MG63 (cell line): Measurements from ENCODE around the gene CTPS2. TPM values are rescaled to one million over a fixed set of nuclear protein-coding genes. Genes with fewer than 3 reads are reported as not detected.
A peak's percentile ranks its signal among the peaks of the same experiment; 100 is the strongest.

Experiments used
- DNase-seq: peaks from one replicate; pipeline ENCODE4 v3.0.0-alpha.2; 2020
- H3K27me3 ChIP-seq: fragments of 250-450 bp; sonication (Bioruptor Pico); 2 replicates; pipeline ENCODE4 v1.5.1; 2020; ENCODE audit warnings: mild to moderate bottlenecking, moderate library complexity
- H3K36me3 ChIP-seq: fragments of 250-450 bp; sonication (Bioruptor Pico); 2 replicates; pipeline ENCODE4 v1.5.1; 2020; ENCODE audit warnings: mild to moderate bottlenecking, moderate library complexity
- H3K4me3 ChIP-seq: fragments of 250-450 bp; sonication (Bioruptor Pico); 2 replicates; pipeline ENCODE4 v1.5.1; 2020; ENCODE audit warnings: mild to moderate bottlenecking, moderate library complexity
- H3K9me3 ChIP-seq: fragments of 250-450 bp; sonication (Bioruptor Pico); 2 replicates; pipeline ENCODE4 v1.5.1; 2020; ENCODE audit warnings: mild to moderate bottlenecking, moderate library complexity
- total RNA-seq: library from RNA; depleted of rRNA; stranded (reverse); fragments of >200 nt; shearing (Covaris generic); gene quantifications from 2 replicates; pipeline ENCODE4 v1.2.3, GENCODE V29; 2014; ENCODE audit warnings: low replicate concordance; rRNA removed

Gene CTPS2
- total RNA-seq, 1 experiment from 2014 or later, result 13.2 TPM

DNA sequence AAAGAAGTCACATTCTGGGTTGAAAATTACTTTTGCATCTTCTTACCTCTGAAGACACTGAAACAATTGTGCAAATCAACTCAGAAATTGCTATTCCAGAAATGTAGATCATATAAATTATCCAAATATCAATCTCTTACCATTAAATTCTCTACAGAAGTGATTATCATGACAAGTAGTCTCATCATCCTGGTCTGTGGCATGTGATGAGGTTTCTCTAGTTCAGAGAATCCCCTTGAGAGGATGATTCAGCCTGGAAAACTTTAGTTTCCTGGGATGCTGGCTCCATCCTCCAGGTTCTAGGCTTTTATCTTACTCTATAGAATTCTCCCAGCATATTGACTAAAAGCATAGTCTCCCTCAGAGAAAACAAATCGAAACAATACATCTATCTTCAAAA lies 138.7 kb downstream of the CTPS2 start:
- Histone ChIP-seq H3K27me3 (no peaks in the 10 kb centered on the region), H3K4me3 (no peak overlapping the region), H3K36me3 (no peaks in the 10 kb centered on the region), H3K9me3 (no peaks in the 10 kb centered on the region)
- peak; percentile 4 for DNase-seq

DNA sequence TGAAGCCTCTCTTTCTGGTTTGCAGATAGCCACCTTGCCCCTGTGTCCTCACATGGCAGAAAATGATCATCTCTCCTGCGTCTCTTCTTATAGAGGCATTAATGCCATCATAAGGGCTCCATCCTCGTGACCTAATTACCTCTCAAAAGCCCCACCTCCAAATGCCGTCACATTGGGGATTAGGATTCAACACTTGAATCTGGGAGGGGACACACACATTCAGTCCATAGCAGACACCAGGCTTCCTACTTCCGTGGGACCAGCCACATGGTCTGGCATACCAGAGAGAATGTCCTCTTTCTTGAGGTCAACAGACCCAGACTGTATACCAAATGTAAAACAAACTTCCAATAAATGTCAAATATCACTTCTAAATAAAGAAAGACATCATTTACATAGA lies 144.8 kb downstream of the CTPS2 start:
- H3K4me3 ChIP-seq, result no peak overlapping the region
- no peak for DNase-seq
- H3K36me3 ChIP-seq, result no peaks in the 10 kb centered on the region

DNA sequence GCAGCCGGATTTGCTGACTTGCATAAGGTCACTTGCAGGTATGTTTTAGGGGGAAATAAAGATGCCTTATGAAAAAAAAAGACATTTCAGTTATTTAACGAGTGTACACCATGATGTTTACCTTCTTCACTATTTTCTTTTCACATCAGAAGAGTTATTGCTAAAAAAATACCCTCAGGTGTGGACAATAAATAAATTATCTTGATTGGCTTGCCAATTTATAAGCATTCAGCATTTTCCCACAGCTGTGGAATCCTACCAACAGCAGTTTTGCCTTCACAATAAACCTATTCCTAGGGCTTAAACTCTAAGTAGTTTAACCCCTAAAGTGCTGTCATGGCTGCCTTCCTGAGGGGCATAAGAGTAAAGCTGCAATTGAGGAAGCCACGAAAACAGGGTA lies 145.9 kb downstream of the CTPS2 start:
- Histone ChIP-seq H3K36me3 (no peaks in the 10 kb centered on the region), H3K4me3 (no peak overlapping the region), H3K9me3 (no peaks in the 10 kb centered on the region), H3K27me3 (no peaks in the 10 kb centered on the region)
- no peak for DNase-seq

More for the DNA sequence above, 144.8 kb downstream of the CTPS2 start:
- Histone ChIP-seq H3K27me3 (no peaks in the 10 kb centered on the region), H3K9me3 (no peaks in the 10 kb centered on the region)

DNA sequence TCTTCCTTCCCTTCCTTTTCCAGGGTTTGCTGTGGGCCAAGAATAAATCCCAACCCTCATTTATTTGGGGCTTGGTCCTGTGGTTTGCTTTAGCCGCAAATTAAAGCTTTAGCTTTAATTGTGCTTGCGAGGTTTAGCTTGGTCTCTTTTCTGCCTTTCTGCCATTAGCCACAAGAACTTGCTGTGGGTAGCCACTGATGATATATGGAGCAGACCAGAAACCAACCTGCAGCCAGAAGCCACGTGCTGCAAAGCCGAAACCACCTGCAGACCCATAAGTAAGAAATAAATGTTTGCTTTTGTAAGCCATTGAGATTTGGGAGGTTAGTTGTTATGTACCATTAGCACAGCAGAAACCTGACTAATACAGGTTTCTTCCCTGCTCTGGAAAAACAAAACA lies 152.3 kb downstream of the CTPS2 start:
- Histone ChIP-seq H3K4me3 (no peak overlapping the region), H3K36me3 (no peaks in the 10 kb centered on the region), H3K27me3 (no peaks in the 10 kb centered on the region), H3K9me3 (no peaks in the 10 kb centered on the region)
- no peak for DNase-seq

DNA sequence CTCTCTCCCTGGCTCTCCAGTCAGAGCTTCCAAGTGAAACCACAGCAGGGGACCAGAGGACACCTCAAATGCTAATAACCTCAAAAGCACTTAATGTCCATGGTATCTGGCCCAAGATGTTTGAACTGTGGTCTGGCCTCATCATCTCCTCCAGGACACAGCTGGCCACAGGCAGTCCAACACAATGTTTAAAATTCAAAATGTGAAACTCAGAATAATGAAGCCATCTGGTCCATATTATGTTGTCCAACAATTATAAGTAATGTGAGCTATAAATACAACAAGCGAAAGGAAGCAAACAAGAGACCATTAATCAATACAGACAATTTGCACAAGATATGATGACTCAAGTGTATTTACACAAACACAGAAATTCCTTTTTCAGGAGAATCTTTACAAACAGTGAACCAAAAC lies 153.3 kb downstream of the CTPS2 start:
- DNase-seq, result no peak
- H3K27me3 ChIP-seq, result no peaks in the 10 kb centered on the region
- no peaks in the 10 kb centered on the region for H3K36me3 ChIP-seq
- H3K9me3 ChIP-seq, result no peaks in the 10 kb centered on the region
- no peak overlapping the region for H3K4me3 ChIP-seq

DNA sequence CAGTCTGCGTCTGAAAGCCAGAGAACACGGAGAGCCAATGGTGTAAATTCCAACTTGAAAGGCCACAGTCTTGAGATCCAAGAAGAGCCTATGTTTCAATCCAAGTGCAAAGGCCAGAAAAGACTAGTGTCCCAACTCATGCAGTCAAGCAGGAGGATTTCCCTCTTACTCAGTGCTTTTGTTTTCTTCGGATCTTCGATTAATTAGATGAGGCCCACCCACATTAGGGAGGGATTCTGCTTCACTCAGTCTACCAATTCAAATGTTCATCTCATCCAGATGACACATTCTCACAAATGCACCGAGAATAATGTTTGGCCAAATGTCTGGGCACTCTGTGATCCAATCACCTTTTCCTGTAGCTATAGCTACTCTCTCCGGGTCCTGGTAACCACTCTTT lies 154.0 kb downstream of the CTPS2 start:
- no peaks in the 10 kb centered on the region for H3K9me3 ChIP-seq
- no peak overlapping the region for H3K4me3 ChIP-seq
- no peaks in the 10 kb centered on the region for H3K27me3 ChIP-seq
- no peaks in the 10 kb centered on the region for H3K36me3 ChIP-seq
- DNase-seq, result no peak

DNA sequence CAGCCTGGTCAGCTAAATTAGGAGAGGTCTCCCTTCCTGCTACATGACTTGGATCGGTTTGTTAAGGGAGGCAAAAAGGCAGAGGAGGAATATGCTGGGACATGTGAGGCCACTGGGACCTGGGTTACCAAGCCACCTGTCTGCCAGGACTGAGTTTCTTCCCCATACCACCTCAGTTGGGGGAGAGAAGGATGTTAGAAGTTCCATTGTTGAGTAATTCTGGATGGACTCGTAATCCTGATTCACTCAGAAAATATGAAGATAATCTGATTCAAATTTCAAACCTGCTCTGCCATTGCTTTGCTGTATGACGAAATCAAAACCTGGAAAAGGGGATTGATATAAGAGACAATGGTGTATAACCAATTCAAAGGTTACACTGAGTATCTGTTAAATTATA lies 159.9 kb downstream of the CTPS2 start:
- H3K36me3 ChIP-seq, result no peaks in the 10 kb centered on the region
- H3K9me3 ChIP-seq, result no peaks in the 10 kb centered on the region
- no peak for DNase-seq
- H3K4me3 ChIP-seq, result no peak overlapping the region
- no peaks in the 10 kb centered on the region for H3K27me3 ChIP-seq

DNA sequence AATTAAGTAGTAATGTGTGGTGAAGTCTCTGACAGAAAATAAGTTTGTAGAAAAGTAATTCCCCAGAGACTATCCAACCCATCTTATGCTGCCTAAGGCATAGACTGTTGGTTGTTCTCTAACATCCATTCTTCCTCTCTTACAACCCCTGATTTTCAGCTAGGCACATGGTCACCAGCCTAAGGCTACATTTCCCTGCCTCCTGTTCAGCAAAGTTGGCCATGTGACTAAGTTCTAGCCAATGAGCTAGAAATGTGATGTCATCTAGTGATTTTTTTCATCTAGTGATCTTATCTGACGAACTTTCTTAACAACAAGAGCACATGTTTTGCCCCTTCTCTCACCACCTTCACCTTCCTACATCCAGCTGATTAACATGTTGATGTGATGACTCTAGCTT lies 164.8 kb downstream of the CTPS2 start:
- Histone ChIP-seq H3K36me3 (no peaks in the 10 kb centered on the region), H3K9me3 (no peaks in the 10 kb centered on the region), H3K4me3 (no peak overlapping the region), H3K27me3 (no peaks in the 10 kb centered on the region)
- DNase-seq, result no peak

DNA sequence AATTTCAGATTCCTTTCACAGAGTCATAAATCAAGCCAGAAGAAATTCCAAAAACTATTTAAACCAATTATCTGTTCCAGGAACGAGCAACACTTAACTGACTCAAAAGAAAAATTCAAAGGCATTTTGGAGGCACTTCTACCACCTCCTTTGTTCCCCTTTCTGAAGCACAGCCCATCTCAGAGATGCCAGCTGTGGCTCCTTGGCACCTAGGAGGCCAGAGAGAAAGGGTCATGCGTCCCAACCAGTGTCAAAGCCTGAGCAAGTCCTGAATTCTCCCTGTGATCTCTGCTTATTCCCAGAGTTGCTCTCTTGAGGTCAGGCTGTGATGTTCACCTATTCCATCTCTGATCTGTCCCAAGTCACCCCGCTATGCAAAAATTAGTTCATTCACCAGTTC lies 167.5 kb downstream of the CTPS2 start:
- Histone ChIP-seq H3K4me3 (no peak overlapping the region), H3K9me3 (no peaks in the 10 kb centered on the region), H3K36me3 (no peaks in the 10 kb centered on the region), H3K27me3 (no peaks in the 10 kb centered on the region)
- no peak for DNase-seq

Other genes starting within 250 kb of the CTPS2 start
- not detected in 2 replicates for gene S100G, start 62.5 kb downstream of the CTPS2 start, total RNA-seq
- 26.6 and 34.1 TPM in 2 replicates for gene SYAP1, start 6.9 kb upstream of the CTPS2 start, total RNA-seq
- 8.6 and 12.7 TPM in 2 replicates for gene TXLNG, start 73.8 kb upstream of the CTPS2 start, total RNA-seq
- gene RBBP7, start 157.7 kb upstream of the CTPS2 start, total RNA-seq, result 167 and 233 TPM in 2 replicates
- gene REPS2, start 234.0 kb upstream of the CTPS2 start, total RNA-seq, result 0.07 TPM in 1 of 2 replicates, not detected in the other